ENCODE measurements around the gene PGBD2. TPM values are rescaled to one million over a fixed set of nuclear protein-coding genes. Genes with fewer than 3 reads are reported as not detected.
"Not testable (repeated sequence)": the region's sequence is repeated elsewhere in the genome, so short reads cannot be mapped to it uniquely, and the experiment has no call there.

Gene PGBD2
- total RNA-seq, 1 donor from 2014 or later = 11.2 TPM

- Mint-ChIP-seq H3K9me3 (no peaks in the 10 kb centered on the region), H3K4me1 (peaks cover 19% of the 10 kb centered on the region), H3K27me3 (ENCODE audit: insufficient read depth, low read depth) (no peaks in the 10 kb centered on the region), H3K27ac (no peak overlapping the region), H3K4me3 (no peak overlapping the region), H3K36me3 (peaks cover 13% of the 10 kb centered on the region)
- Histone ChIP-seq H4K20me1 (ENCODE audit: low read depth) (no peaks in the 10 kb centered on the region), H3K9ac (no peak overlapping the region), H3F3A (ENCODE audit: low read depth) (no peaks in the 10 kb centered on the region), H2AFZ (replicated peaks) (no peak overlapping the region), H3K4me2 (no peak overlapping the region), H3K4me3 (no peak overlapping the region), H3K27ac (no peak overlapping the region), H3K79me2 (ENCODE audit: low read depth) (no peaks in the 10 kb centered on the region), H3K27me3 (no peaks in the 10 kb centered on the region), H3K4me1 (no peaks in the 10 kb centered on the region), H3K36me3 (no peaks in the 10 kb centered on the region), H3K9me3 (ENCODE audit: low read depth) (no peaks in the 10 kb centered on the region)
- DNase-seq (ENCODE audit: low spot score) = no peak
- TF ChIP-seq CTCF (IDR thresholded peaks at IDR 0.05) = no peak
- TF ChIP-seq EZH2phosphoT487 (IDR thresholded peaks at IDR 0.05) = no peak
- no peak for TF ChIP-seq EZH2 (IDR thresholded peaks at IDR 0.05)
These were observed 20.6 kb downstream of the PGBD2 start for GRCh38 chr1:248926401-248927182.

- not testable (repeated sequence) for H3K27me3 Mint-ChIP-seq (ENCODE audit: insufficient read depth, low read depth); H3K27ac Mint-ChIP-seq; H3K4me3 Mint-ChIP-seq; H3K36me3 ChIP-seq; H3K4me1 ChIP-seq; H3K79me2 ChIP-seq (ENCODE audit: low read depth); H3K9me3 ChIP-seq (ENCODE audit: low read depth); H3F3A ChIP-seq (ENCODE audit: low read depth); H2AFZ ChIP-seq (replicated peaks); DNase-seq (ENCODE audit: low spot score); H3K4me2 ChIP-seq; H3K27me3 ChIP-seq; H3K9me3 Mint-ChIP-seq; H3K9ac ChIP-seq; H3K4me3 ChIP-seq; H3K36me3 Mint-ChIP-seq; H4K20me1 ChIP-seq (ENCODE audit: low read depth); H3K27ac ChIP-seq
- peaks cover 19% of the 10 kb centered on the region for H3K4me1 Mint-ChIP-seq
These were observed 21.2 kb downstream of the PGBD2 start for GRCh38 chr1:248927283-248927682.

DNA sequence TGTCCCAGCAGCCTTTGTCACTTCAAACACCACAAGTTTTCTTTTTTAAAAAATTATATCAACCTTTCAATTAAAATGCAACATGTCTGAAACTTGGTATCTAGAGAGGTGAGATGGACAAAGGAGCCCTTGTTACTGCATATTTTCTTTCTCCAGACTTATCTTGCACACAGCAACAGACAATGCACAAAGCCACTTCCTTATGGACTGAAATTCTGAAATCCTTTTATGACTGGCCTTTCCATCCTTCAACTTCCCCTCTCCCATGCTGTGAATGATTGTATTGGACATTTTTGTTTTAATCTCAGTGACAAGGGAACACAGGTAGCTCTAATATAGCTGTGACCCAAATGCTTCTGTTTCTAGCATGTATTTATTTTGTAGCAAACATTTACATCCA, 22.1 kb downstream of the PGBD2 start:
- DNase-seq (ENCODE audit: low spot score); H3K9me3 ChIP-seq (ENCODE audit: low read depth); H3K27me3 ChIP-seq; H3K79me2 ChIP-seq (ENCODE audit: low read depth); H3K27me3 Mint-ChIP-seq (ENCODE audit: insufficient read depth, low read depth); H3K9ac ChIP-seq; H4K20me1 ChIP-seq (ENCODE audit: low read depth); H3K36me3 ChIP-seq; H3F3A ChIP-seq (ENCODE audit: low read depth); H3K4me3 ChIP-seq; H2AFZ ChIP-seq (replicated peaks); H3K4me2 ChIP-seq; H3K27ac ChIP-seq; H3K4me3 Mint-ChIP-seq; H3K9me3 Mint-ChIP-seq; H3K36me3 Mint-ChIP-seq; H3K4me1 ChIP-seq: not testable (repeated sequence)
- Mint-ChIP-seq H3K27ac (peak overlapping the region; percentile 90), H3K4me1 (peaks cover 19% of the 10 kb centered on the region)

- H3K27me3 ChIP-seq; H3K4me3 Mint-ChIP-seq; H3K4me1 ChIP-seq; H3K4me2 ChIP-seq; H3K27ac ChIP-seq; H3K27me3 Mint-ChIP-seq (ENCODE audit: insufficient read depth, low read depth); H3K9me3 ChIP-seq (ENCODE audit: low read depth); H4K20me1 ChIP-seq (ENCODE audit: low read depth); H3K9me3 Mint-ChIP-seq; H3K79me2 ChIP-seq (ENCODE audit: low read depth); H3K36me3 Mint-ChIP-seq; H3K9ac ChIP-seq; H3F3A ChIP-seq (ENCODE audit: low read depth); DNase-seq (ENCODE audit: low spot score); H2AFZ ChIP-seq (replicated peaks); H3K36me3 ChIP-seq; H3K4me3 ChIP-seq: not testable (repeated sequence)
- H3K27ac Mint-ChIP-seq = peak overlapping the region; percentile 2
- peaks cover 19% of the 10 kb centered on the region for H3K4me1 Mint-ChIP-seq
These were observed 24.0 kb downstream of the PGBD2 start for GRCh38 chr1:248930037-248930436.

DNA sequence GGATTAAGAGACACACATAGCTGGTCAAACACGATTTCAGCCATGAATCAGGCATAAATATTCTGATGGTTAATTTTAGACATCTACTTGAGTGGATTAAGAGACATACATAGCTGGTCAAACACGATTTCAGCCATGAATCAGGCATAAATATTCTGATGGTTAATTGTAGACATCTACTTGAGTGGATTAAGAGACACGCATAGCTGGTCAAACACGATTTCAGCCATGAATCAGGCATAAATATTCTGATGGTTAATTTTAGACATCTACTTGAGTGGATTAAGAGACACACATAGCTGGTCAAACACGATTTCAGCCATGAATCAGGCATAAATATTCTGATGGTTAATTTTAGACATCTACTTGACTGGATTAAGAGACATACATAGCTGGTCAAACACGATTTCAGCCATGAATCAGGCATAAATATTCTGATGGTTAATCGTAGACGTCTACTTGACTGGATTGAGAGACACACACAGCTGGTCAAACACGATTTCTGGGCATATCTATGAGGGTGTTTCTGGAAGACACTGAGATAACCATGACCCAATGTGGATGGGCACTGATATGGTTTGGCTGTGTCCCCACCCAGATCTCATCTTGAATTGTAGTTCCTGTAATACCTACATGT, 32.3 kb downstream of the PGBD2 start:
- H3K27me3 ChIP-seq; H3K9me3 ChIP-seq (ENCODE audit: low read depth); H2AFZ ChIP-seq (replicated peaks); H3K27ac Mint-ChIP-seq; H3K4me3 Mint-ChIP-seq; DNase-seq (ENCODE audit: low spot score); H4K20me1 ChIP-seq (ENCODE audit: low read depth); H3K4me1 Mint-ChIP-seq; H3K79me2 ChIP-seq (ENCODE audit: low read depth); H3K27me3 Mint-ChIP-seq (ENCODE audit: insufficient read depth, low read depth); H3K27ac ChIP-seq; H3K4me3 ChIP-seq; H3K9ac ChIP-seq; H3K4me1 ChIP-seq; H3F3A ChIP-seq (ENCODE audit: low read depth); H3K36me3 ChIP-seq; H3K9me3 Mint-ChIP-seq; H3K4me2 ChIP-seq; H3K36me3 Mint-ChIP-seq: not testable (repeated sequence)

GRCh38 chr1:248944134-248944999, 38.3 kb downstream of the PGBD2 start:
- not testable (repeated sequence) for H2AFZ ChIP-seq (replicated peaks); H3F3A ChIP-seq (ENCODE audit: low read depth); H3K27me3 Mint-ChIP-seq (ENCODE audit: insufficient read depth, low read depth); H3K79me2 ChIP-seq (ENCODE audit: low read depth); H3K27ac ChIP-seq; H3K36me3 ChIP-seq; H3K36me3 Mint-ChIP-seq; H3K9ac ChIP-seq; H3K27me3 ChIP-seq; H3K9me3 Mint-ChIP-seq; H3K4me2 ChIP-seq; H3K9me3 ChIP-seq (ENCODE audit: low read depth); H3K4me3 ChIP-seq; H3K27ac Mint-ChIP-seq; H3K4me3 Mint-ChIP-seq; H4K20me1 ChIP-seq (ENCODE audit: low read depth); H3K4me1 Mint-ChIP-seq; H3K4me1 ChIP-seq; DNase-seq (ENCODE audit: low spot score)

- H3K79me2 ChIP-seq (ENCODE audit: low read depth); DNase-seq (ENCODE audit: low spot score); H3K27me3 ChIP-seq; H3K27me3 Mint-ChIP-seq (ENCODE audit: insufficient read depth, low read depth); H3K9me3 Mint-ChIP-seq; H3K4me3 Mint-ChIP-seq; H3K36me3 Mint-ChIP-seq; H3F3A ChIP-seq (ENCODE audit: low read depth); H2AFZ ChIP-seq (replicated peaks); H3K4me2 ChIP-seq; H3K4me3 ChIP-seq; H3K27ac ChIP-seq; H3K27ac Mint-ChIP-seq; H4K20me1 ChIP-seq (ENCODE audit: low read depth); H3K9me3 ChIP-seq (ENCODE audit: low read depth); H3K36me3 ChIP-seq; H3K4me1 Mint-ChIP-seq; H3K9ac ChIP-seq; H3K4me1 ChIP-seq: not testable (repeated sequence)
These were observed 39.0 kb downstream of the PGBD2 start for GRCh38 chr1:248945000-248945423.

All from neural progenitor cell (in vitro differentiated cells).